Spleen (tissue), 7 donors: Measurements from ENCODE around the gene DIP2C.

Experiments
- POLR2AphosphoS5 ChIP-seq, 3 donors: sonication (generic); formaldehyde crosslinking; IDR thresholded peaks; one replicate each; pipeline ENCODE4 v1.5.1; 2017; ENCODE audit warnings: antibody characterized with exemption in 3 of 3
- TF ChIP-seq, protein P1 (sequence below), 11 experiments: fragments of 200-600 bp in 7 of 11; fragments of 450-650 bp in 4 of 11; sonication (generic) in 4 of 11; IDR thresholded peaks in 8 of 11; conservative IDR thresholded peaks in 3 of 11; 1 replicate in 7 of 11; 2 replicates in 4 of 11; pipeline versions ENCODE4 v1.4.0 to v1.8.0; 2016 to 2021; ENCODE audit warnings: antibody characterized with exemption in 11 of 11, inconsistent platforms in 4 of 11, mild to moderate bottlenecking in 1 of 11
- donor health status: DM: no; HTN: no; CAD: no; lungs with moderate emphysema.
- donor health status: DM: no; HTN: no; CAD: no.
- donor health status: DM: no; HTN: no; CAD: no.

DNA sequence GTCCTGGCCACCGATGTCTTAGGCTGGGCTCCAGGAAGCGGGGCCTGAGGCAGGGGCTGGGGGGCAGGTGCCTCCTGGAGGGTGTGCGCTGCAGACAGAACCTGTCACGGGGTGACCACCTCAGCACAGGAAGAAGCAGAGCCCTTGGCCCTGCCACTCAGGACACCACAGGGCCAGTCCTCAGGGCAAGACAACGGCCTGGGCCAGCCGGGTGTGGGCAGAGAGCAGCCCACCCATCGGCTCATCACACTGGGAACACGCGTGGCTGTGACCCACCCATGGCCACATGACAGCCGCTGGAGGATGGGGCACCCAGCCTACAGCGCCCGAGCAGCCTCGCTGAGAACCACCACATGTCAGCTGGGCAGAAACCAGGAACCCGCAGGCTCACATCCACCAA, 5.9 kb upstream of the DIP2C start:
- TF ChIP-seq, protein P1, sequence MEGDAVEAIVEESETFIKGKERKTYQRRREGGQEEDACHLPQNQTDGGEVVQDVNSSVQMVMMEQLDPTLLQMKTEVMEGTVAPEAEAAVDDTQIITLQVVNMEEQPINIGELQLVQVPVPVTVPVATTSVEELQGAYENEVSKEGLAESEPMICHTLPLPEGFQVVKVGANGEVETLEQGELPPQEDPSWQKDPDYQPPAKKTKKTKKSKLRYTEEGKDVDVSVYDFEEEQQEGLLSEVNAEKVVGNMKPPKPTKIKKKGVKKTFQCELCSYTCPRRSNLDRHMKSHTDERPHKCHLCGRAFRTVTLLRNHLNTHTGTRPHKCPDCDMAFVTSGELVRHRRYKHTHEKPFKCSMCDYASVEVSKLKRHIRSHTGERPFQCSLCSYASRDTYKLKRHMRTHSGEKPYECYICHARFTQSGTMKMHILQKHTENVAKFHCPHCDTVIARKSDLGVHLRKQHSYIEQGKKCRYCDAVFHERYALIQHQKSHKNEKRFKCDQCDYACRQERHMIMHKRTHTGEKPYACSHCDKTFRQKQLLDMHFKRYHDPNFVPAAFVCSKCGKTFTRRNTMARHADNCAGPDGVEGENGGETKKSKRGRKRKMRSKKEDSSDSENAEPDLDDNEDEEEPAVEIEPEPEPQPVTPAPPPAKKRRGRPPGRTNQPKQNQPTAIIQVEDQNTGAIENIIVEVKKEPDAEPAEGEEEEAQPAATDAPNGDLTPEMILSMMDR (IDR thresholded peaks at IDR 0.05 in 8 of 11, conservative IDR thresholded peaks at IDR 0.05 in 3 of 11), result no peak
- no peak for TF ChIP-seq POLR2AphosphoS5 (IDR thresholded peaks at IDR 0.05)
